Measurements from ENCODE around the gene ITIH5.

ITIH5 gene

GRCh38 chr10:7592627-7593026 is 74.1 kb downstream of the ITIH5 start:
- TF ChIP-seq, protein P1, sequence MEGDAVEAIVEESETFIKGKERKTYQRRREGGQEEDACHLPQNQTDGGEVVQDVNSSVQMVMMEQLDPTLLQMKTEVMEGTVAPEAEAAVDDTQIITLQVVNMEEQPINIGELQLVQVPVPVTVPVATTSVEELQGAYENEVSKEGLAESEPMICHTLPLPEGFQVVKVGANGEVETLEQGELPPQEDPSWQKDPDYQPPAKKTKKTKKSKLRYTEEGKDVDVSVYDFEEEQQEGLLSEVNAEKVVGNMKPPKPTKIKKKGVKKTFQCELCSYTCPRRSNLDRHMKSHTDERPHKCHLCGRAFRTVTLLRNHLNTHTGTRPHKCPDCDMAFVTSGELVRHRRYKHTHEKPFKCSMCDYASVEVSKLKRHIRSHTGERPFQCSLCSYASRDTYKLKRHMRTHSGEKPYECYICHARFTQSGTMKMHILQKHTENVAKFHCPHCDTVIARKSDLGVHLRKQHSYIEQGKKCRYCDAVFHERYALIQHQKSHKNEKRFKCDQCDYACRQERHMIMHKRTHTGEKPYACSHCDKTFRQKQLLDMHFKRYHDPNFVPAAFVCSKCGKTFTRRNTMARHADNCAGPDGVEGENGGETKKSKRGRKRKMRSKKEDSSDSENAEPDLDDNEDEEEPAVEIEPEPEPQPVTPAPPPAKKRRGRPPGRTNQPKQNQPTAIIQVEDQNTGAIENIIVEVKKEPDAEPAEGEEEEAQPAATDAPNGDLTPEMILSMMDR (IDR thresholded peaks at IDR 0.05), result no peak

DNA sequence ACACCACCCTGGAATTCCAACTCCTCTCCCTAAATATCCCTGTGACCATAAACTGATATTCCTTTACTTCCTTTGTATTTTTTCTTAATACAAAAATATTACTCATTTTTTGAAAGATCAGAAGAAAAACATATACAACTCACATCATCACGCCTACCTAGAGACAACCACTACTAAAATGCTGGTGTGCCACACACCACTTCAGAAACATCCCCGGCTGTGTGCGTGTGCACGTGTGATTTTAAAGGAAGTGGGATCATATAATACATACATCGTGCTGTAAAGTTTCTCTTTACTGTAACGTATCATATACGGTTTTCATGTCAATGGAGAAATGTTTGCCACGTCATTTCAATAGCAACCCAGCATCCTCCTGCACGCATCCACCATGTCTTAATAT is 76.5 kb downstream of the ITIH5 start:
- TF ChIP-seq, protein P1 (IDR thresholded peaks at IDR 0.05), result no peak

DNA sequence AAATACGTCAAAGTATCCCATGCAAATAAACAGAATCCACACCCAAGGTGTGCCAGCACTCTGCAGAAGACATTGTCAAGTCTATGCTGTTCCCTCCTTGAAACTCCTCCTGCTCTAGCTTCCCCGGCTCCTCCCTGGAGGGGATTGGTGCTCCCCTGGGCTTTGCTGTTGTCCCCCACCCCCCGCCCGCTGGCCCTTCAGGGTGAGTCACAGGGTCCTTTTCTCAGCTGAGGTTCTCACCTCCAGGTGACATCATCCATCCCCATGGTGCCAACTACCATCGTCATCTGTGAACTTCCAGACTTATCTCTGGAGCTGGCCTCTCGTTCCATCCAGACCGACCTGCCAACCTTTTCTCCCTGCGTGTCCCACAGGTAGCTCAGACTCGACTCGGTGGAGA is 77.0 kb downstream of the ITIH5 start:
- TF ChIP-seq, protein P1 (IDR thresholded peaks at IDR 0.05), result no peak

- TF ChIP-seq, protein P1 (IDR thresholded peaks at IDR 0.05), result no peak
Measured at GRCh38 chr10:7587865-7588188, 78.9 kb downstream of the ITIH5 start.

DNA sequence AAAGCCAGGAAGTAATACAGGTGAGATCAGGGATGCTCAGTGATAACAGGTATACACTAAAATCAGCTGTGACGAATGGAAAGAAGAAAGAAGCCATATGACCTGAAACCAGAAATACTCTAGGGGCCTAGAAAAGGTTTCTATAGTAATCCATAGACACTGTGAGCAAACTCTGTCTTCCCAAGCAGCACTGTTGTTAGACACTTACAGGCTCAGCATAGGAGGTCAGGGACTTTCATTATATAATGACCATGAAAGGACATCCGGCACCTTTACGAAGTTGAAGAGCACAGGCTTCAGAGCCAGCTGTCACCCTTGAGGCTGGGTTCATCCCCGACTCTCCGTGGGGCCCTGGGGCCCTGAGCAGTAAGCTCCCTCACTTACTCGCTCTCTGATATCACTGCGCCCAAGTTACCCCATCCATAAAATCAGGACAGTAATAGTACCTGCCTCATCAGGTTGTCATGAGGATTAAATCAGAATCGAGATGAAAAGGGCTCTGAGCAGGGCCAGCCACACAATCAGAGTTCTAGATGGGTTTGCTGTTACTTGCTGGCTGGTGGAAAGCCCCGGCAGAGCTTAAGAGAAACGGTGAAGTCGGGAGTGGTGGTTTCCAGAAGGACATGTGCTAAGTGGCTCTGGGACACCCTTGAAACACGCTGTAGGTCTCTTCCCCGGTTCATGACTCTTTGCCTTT is 79.5 kb downstream of the ITIH5 start:
- TF ChIP-seq, protein P1 (IDR thresholded peaks at IDR 0.05), result no peak

- TF ChIP-seq, protein P1 (IDR thresholded peaks at IDR 0.05), result no peak
Measured at GRCh38 chr10:7585228-7585627, 81.5 kb downstream of the ITIH5 start.

- TF ChIP-seq, protein P1 (IDR thresholded peaks at IDR 0.05), result no peak
Measured at GRCh38 chr10:7583626-7584025, 83.1 kb downstream of the ITIH5 start.

DNA sequence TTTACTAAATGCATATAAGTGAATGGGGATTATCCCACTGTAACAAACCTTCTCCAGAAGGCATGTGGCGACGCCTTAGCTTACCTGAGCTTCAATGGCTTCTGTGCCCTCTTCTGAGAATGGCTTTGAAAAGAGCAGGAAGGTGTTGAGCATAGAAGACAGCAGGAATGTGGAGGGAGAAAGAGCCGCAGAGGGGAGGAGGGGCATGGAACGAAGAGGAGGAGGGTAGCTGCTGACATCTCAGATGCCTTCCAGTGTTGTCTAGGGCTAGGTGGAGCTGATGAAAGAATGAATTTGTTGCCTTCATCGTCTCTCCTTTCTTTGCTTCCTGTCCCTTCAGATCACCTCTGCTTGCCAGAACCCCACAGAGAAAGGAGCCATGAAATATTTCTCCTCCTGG is 86.2 kb downstream of the ITIH5 start:
- TF ChIP-seq, protein P1 (IDR thresholded peaks at IDR 0.05), result no peak

All from LNCAP (cell line).